Suprapubic skin (tissue), 4 donors: ENCODE results near the gene ABCB7.

ENCODE experiments used
- CTCF ChIP-seq, 2 donors: fragments of 200-600 bp in 1 of 2; fragments of 450-650 bp in 1 of 2; sonication (generic) in 1 of 2; IDR thresholded peaks; one replicate each; pipeline ENCODE4 v1.5.1; 2016 to 2019; ENCODE audit warnings: antibody characterized with exemption in 2 of 2, mild to moderate bottlenecking in 1 of 2, moderate library complexity in 1 of 2
- POLR2A ChIP-seq, 2 donors: fragments of 450-650 bp; IDR thresholded peaks; one replicate each; pipeline ENCODE4 v1.6.1; 2017; ENCODE audit warnings: antibody characterized with exemption in 2 of 2, mild to moderate bottlenecking in 2 of 2, moderate library complexity in 2 of 2
- POLR2AphosphoS5 ChIP-seq, 3 donors: sonication (generic); formaldehyde crosslinking; IDR thresholded peaks; one replicate each; pipeline ENCODE4 v1.6.1; 2017; ENCODE audit warnings: antibody characterized with exemption in 3 of 3

GRCh38 chrX:75086731-75087195 is 69.3 kb downstream of the ABCB7 start:
- TF ChIP-seq POLR2AphosphoS5 (IDR thresholded peaks at IDR 0.05): no peak
- TF ChIP-seq CTCF (IDR thresholded peaks at IDR 0.05): no peak
- no peak for TF ChIP-seq POLR2A (IDR thresholded peaks at IDR 0.05)
